GM23248 (cell line): Measurements from ENCODE around the gene THRA.

Source experiments
- EZH2 ChIP-seq: fragments of 200-600 bp; sonication (generic); IDR thresholded peaks from 2 replicates; pipeline ENCODE4 v1.6.1; 2018; ENCODE audit warnings: antibody characterized with exemption, mild to moderate bottlenecking; ENCODE audit not compliant: insufficient read depth, poor library complexity, severe bottlenecking
- EZH2phosphoT487 ChIP-seq: fragments of 200-600 bp; sonication (generic); IDR thresholded peaks from 2 replicates; pipeline ENCODE4 v1.6.1; 2018; ENCODE audit warnings: antibody characterized with exemption, moderate library complexity, mild to moderate bottlenecking, low read depth; ENCODE audit not compliant: insufficient read depth

DNA sequence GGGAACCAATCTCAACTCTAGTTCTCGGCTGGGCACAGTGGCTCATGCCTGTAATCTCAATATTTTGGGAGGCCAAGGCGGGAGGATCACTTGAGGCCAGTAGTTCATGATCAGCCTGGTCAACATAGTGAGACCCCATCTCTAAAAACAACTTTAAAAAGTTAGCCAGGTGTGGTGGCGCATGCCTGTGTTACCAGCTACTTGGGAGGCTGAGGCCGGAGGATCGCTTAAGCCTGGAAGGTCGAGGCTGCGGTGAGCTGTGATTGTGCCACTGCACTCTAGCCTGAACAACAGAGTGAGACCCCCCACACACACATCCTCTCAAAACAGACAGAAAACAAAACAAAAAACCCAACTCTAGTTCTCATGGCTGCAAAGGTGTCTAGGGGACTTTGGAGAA is 4.9 kb downstream of the THRA start:
- no peak for TF ChIP-seq EZH2
- no peak for TF ChIP-seq EZH2phosphoT487
